Measurements from ENCODE around the gene CDYL. TPM values are rescaled to one million over a fixed set of nuclear protein-coding genes. Genes with fewer than 3 reads are reported as not detected.

CDYL gene
- total RNA-seq, 1 donor from 2014 or later: 53.5 TPM

- H3K79me2 ChIP-seq (ENCODE audit: low read depth): peaks cover 55% of the 10 kb centered on the region
- H3K4me3 ChIP-seq: no peak overlapping the region
- no peak overlapping the region for H3K9ac ChIP-seq
- no peak overlapping the region for H2AFZ ChIP-seq (replicated peaks)
- H3F3A ChIP-seq (ENCODE audit: low read depth): peaks cover 27% of the 10 kb centered on the region
- peaks cover 7% of the 10 kb centered on the region for H3K4me1 Mint-ChIP-seq
- peaks cover 26% of the 10 kb centered on the region for H4K20me1 ChIP-seq (ENCODE audit: low read depth)
- H3K9me3 Mint-ChIP-seq: peaks cover 11% of the 10 kb centered on the region
- H3K36me3 ChIP-seq: peaks cover 8% of the 10 kb centered on the region
- no peak overlapping the region for H3K27ac ChIP-seq
- H3K4me2 ChIP-seq: no peak overlapping the region
- DNase-seq (ENCODE audit: low spot score): no peak
- peaks cover 66% of the 10 kb centered on the region for H3K36me3 Mint-ChIP-seq
- H3K27me3 ChIP-seq: no peaks in the 10 kb centered on the region
- peaks cover 13% of the 10 kb centered on the region for H3K4me1 ChIP-seq
- H3K27me3 Mint-ChIP-seq (ENCODE audit: insufficient read depth, low read depth): peaks cover 3% of the 10 kb centered on the region
- H3K27ac Mint-ChIP-seq: peak overlapping the region; percentile 70
- H3K9me3 ChIP-seq (ENCODE audit: low read depth): no peaks in the 10 kb centered on the region
- TF ChIP-seq EZH2phosphoT487 (IDR thresholded peaks at IDR 0.05): no peak
- TF ChIP-seq EZH2 (IDR thresholded peaks at IDR 0.05): no peak
- no peak for TF ChIP-seq CTCF (IDR thresholded peaks at IDR 0.05)
- no peak overlapping the region for H3K4me3 Mint-ChIP-seq
These were observed 120.2 kb downstream of the CDYL start for GRCh38 chr6:4896401-4896800.

- H3K27ac ChIP-seq: no peak overlapping the region
- peaks cover 31% of the 10 kb centered on the region for H4K20me1 ChIP-seq (ENCODE audit: low read depth)
- no peak for DNase-seq (ENCODE audit: low spot score)
- H3K9me3 ChIP-seq (ENCODE audit: low read depth): no peaks in the 10 kb centered on the region
- H3K36me3 ChIP-seq: peaks cover 8% of the 10 kb centered on the region
- TF ChIP-seq EZH2 (IDR thresholded peaks at IDR 0.05) (no peak), EZH2phosphoT487 (IDR thresholded peaks at IDR 0.05) (no peak), CTCF (IDR thresholded peaks at IDR 0.05) (no peak)
- peaks cover 21% of the 10 kb centered on the region for H3K4me1 ChIP-seq
- H2AFZ ChIP-seq (replicated peaks): no peak overlapping the region
- Mint-ChIP-seq H3K9me3 (peaks cover 11% of the 10 kb centered on the region), H3K27me3 (ENCODE audit: insufficient read depth, low read depth) (peaks cover 3% of the 10 kb centered on the region), H3K36me3 (peaks cover 54% of the 10 kb centered on the region), H3K4me3 (no peak overlapping the region), H3K4me1 (peaks cover 14% of the 10 kb centered on the region), H3K27ac (no peak overlapping the region)
- H3K27me3 ChIP-seq: no peaks in the 10 kb centered on the region
- H3K4me2 ChIP-seq: no peak overlapping the region
- H3K79me2 ChIP-seq (ENCODE audit: low read depth): peaks cover 65% of the 10 kb centered on the region
- H3K9ac ChIP-seq: no peak overlapping the region
- H3F3A ChIP-seq (ENCODE audit: low read depth): peaks cover 20% of the 10 kb centered on the region
- H3K4me3 ChIP-seq: no peak overlapping the region
These were observed 123.2 kb downstream of the CDYL start for GRCh38 chr6:4899249-4900034.

- Histone ChIP-seq H3F3A (ENCODE audit: low read depth) (peaks cover 4% of the 10 kb centered on the region), H3K4me3 (no peak overlapping the region), H3K4me1 (peaks cover 18% of the 10 kb centered on the region), H3K79me2 (ENCODE audit: low read depth) (peaks cover 74% of the 10 kb centered on the region), H3K4me2 (no peak overlapping the region), H3K36me3 (peaks cover 8% of the 10 kb centered on the region), H3K27me3 (no peaks in the 10 kb centered on the region), H3K9ac (no peak overlapping the region), H3K27ac (no peak overlapping the region), H2AFZ (replicated peaks) (no peak overlapping the region), H4K20me1 (ENCODE audit: low read depth) (peaks cover 38% of the 10 kb centered on the region), H3K9me3 (ENCODE audit: low read depth) (no peaks in the 10 kb centered on the region)
- Mint-ChIP-seq H3K27ac (no peak overlapping the region), H3K27me3 (ENCODE audit: insufficient read depth, low read depth) (peaks cover 2% of the 10 kb centered on the region), H3K36me3 (peaks cover 42% of the 10 kb centered on the region), H3K9me3 (peaks cover 9% of the 10 kb centered on the region), H3K4me3 (no peak overlapping the region), H3K4me1 (peaks cover 12% of the 10 kb centered on the region)
- TF ChIP-seq CTCF (IDR thresholded peaks at IDR 0.05): no peak
- no peak for TF ChIP-seq EZH2phosphoT487 (IDR thresholded peaks at IDR 0.05)
- TF ChIP-seq EZH2 (IDR thresholded peaks at IDR 0.05): no peak
- DNase-seq (ENCODE audit: low spot score): no peak
These were observed 125.3 kb downstream of the CDYL start for GRCh38 chr6:4901386-4902061.

Measured in neural progenitor cell (in vitro differentiated cells).